Progenitor cell of endocrine pancreas (in vitro differentiated cells): ENCODE data around the gene USP28. TPM values are rescaled to one million over a fixed set of nuclear protein-coding genes. Genes with fewer than 3 reads are reported as not detected.

Experiments
- DNase-seq: peaks from one replicate; pipeline ENCODE4 v3.0.0; 2021; ENCODE audit warnings: low spot score; ENCODE audit not compliant: unreplicated experiment
- H3K27ac Mint-ChIP-seq: 2 replicates; pipeline ENCODE4 v1.8.0; 2021; ENCODE audit warnings: mild to moderate bottlenecking, moderate library complexity, mixed read lengths
- H3K27me3 Mint-ChIP-seq: 2 replicates; pipeline ENCODE4 v1.8.0; 2021; ENCODE audit warnings: mixed read lengths
- H3K36me3 Mint-ChIP-seq: 2 replicates; pipeline ENCODE4 v1.8.0; 2022; ENCODE audit warnings: mixed read lengths; ENCODE audit not compliant: insufficient read depth
- H3K4me1 Mint-ChIP-seq: 2 replicates; pipeline ENCODE4 v1.8.0; 2021; ENCODE audit warnings: low read depth, mixed read lengths
- H3K4me3 Mint-ChIP-seq: 2 replicates; pipeline ENCODE4 v1.8.0; 2021; ENCODE audit warnings: low read depth, mild to moderate bottlenecking, moderate library complexity, mixed read lengths
- H3K9me3 Mint-ChIP-seq: 2 replicates; pipeline ENCODE4 v1.8.0; 2021; ENCODE audit warnings: low read depth, mixed read lengths
- total RNA-seq: library from RNA; stranded (reverse); gene quantifications from 2 replicates; pipeline ENCODE4 v1.2.1, GENCODE V29; 2021
- TF ChIP-seq, protein P1 (sequence below): fragments of 200-600 bp; sonication (generic); IDR thresholded peaks from one replicate; pipeline ENCODE4 v1.5.0; 2021; ENCODE audit warnings: antibody characterized with exemption, mild to moderate bottlenecking; ENCODE audit not compliant: unreplicated experiment

The USP28 gene
- total RNA-seq, 1 donor from 2014 or later, result 54.8 TPM

DNA sequence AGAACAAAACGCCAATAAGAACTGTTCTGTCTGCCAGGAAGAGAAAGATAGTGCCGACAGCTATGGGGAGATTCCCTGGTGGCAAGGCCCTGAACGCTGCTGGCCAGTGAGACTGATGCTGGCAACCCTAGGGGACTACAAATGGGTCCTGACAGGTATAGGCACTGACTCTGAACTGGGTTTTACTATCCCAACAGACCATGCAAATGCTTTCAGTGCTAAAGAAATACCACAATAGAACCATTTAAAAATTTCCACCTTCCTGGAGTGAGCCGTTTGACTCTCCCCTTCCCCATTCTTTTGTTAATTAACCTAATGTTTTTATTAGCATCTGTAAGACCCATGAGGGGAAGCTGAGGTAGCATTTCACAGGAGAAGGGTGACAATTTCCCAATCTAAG lies 25.7 kb downstream of the USP28 start:
- DNase-seq, result no peak
- H3K9me3 Mint-ChIP-seq, result no peaks in the 10 kb centered on the region
- no peak overlapping the region for H3K27ac Mint-ChIP-seq
- H3K36me3 Mint-ChIP-seq, result peaks cover 23% of the 10 kb centered on the region
- H3K4me3 Mint-ChIP-seq, result no peak overlapping the region
- H3K4me1 Mint-ChIP-seq, result no peaks in the 10 kb centered on the region
- TF ChIP-seq, protein P1, sequence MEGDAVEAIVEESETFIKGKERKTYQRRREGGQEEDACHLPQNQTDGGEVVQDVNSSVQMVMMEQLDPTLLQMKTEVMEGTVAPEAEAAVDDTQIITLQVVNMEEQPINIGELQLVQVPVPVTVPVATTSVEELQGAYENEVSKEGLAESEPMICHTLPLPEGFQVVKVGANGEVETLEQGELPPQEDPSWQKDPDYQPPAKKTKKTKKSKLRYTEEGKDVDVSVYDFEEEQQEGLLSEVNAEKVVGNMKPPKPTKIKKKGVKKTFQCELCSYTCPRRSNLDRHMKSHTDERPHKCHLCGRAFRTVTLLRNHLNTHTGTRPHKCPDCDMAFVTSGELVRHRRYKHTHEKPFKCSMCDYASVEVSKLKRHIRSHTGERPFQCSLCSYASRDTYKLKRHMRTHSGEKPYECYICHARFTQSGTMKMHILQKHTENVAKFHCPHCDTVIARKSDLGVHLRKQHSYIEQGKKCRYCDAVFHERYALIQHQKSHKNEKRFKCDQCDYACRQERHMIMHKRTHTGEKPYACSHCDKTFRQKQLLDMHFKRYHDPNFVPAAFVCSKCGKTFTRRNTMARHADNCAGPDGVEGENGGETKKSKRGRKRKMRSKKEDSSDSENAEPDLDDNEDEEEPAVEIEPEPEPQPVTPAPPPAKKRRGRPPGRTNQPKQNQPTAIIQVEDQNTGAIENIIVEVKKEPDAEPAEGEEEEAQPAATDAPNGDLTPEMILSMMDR, result no peak
- no peaks in the 10 kb centered on the region for H3K27me3 Mint-ChIP-seq

DNA sequence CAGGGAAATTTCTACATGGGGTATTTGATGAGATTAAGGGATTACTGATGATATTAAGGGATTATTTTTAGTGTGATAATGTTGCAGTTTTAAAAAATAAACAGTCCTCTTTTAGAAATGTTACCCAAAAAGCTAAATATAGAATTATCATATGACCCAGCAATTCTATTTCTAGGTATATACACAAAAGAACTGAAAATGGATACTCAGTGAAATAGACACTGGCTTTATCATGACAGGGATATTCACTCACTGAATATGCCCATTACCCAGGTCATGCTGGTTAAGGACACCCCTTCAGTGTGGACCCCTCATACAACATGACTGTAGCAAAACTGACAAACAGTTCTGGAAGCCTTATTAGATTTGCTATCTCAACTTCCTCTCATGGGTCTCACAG lies 27.8 kb downstream of the USP28 start:
- TF ChIP-seq, protein P1, result no peak
- no peak overlapping the region for H3K27ac Mint-ChIP-seq
- no peak for DNase-seq
- no peaks in the 10 kb centered on the region for H3K9me3 Mint-ChIP-seq
- no peak overlapping the region for H3K4me3 Mint-ChIP-seq
- H3K36me3 Mint-ChIP-seq, result peaks cover 27% of the 10 kb centered on the region
- H3K4me1 Mint-ChIP-seq, result no peaks in the 10 kb centered on the region
- no peaks in the 10 kb centered on the region for H3K27me3 Mint-ChIP-seq

DNA sequence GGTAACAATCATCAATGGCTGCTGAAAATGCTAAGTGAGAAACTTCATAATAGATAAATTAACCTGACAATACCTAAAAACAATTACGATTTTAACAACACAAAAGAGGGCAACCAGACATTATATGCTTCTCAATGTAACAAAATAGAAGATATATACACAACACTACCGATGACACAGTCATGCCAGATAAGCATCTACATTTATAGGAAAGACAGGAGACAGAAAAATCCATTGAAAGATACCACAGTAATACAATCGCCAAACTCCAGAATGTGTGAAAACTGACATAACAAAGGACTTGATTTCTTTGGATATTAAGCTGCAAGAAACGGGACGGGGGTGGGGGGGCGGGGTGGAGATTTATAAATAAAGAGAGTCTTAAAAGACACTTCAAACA lies 28.3 kb downstream of the USP28 start:
- Mint-ChIP-seq H3K4me1 (no peaks in the 10 kb centered on the region), H3K9me3 (no peaks in the 10 kb centered on the region), H3K27ac (no peak overlapping the region), H3K36me3 (peaks cover 26% of the 10 kb centered on the region), H3K4me3 (no peak overlapping the region), H3K27me3 (no peaks in the 10 kb centered on the region)
- TF ChIP-seq, protein P1, result no peak
- DNase-seq, result no peak

DNA sequence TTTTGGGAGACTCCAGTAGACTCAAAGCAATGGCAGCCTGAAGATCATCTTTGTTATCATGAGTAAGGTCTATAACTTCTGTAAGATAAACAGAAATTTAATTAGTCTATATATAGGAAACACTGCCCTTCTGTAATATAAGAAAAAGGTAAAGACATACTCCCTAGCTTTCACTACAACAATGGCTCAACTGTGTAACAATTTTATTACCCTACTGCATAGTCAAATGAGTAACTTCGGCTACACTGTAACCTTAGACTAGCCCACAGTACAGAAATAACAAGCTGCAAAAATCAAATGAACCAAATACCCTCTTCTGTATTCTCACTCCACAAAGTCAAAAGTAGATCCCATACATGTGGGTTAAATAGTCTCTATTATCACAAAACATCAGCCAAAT lies 33.7 kb downstream of the USP28 start:
- H3K36me3 Mint-ChIP-seq, result peaks cover 14% of the 10 kb centered on the region
- H3K4me3 Mint-ChIP-seq, result no peak overlapping the region
- TF ChIP-seq, protein P1, result no peak
- DNase-seq, result no peak
- H3K27me3 Mint-ChIP-seq, result no peaks in the 10 kb centered on the region
- H3K27ac Mint-ChIP-seq, result no peak overlapping the region
- no peaks in the 10 kb centered on the region for H3K4me1 Mint-ChIP-seq
- H3K9me3 Mint-ChIP-seq, result no peaks in the 10 kb centered on the region

DNA sequence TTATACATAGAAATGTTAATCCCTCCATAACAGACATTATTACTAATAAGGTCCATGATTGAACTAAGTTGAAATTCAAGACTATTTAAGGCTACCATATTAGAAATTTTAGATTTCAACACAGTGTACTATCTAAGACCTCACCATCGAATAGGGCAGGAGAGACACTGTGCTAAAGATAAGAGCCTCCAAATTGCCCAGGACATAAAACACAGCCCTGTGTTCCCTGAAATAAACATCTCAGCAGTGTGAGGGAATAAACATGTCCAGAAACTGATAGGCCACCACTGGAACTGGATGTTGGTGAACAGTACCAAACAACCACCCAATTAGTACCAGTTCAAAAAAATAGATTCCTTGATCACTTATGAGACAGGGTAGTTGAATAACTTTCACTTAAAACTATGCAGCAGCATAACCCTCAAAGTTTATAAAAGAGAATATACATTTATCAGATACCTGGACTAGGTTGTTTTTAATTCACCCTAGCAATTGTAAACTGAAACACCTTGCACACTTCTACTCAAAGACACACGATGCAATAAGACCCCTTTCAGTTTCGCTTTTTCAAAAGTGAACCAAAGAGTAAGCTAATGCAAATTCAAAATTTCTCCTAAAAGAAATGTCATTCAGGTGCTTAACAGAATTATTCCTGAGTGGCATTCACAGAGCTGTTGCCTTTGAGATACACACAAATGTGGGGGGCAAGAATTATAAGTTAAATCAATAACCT lies 34.3 kb downstream of the USP28 start:
- TF ChIP-seq, protein P1, result no peak
- Mint-ChIP-seq H3K4me3 (no peak overlapping the region), H3K27me3 (no peaks in the 10 kb centered on the region), H3K27ac (no peak overlapping the region), H3K36me3 (peaks cover 14% of the 10 kb centered on the region), H3K9me3 (no peaks in the 10 kb centered on the region), H3K4me1 (no peaks in the 10 kb centered on the region)
- DNase-seq, result no peak
